NCI-H2196 treated with DMSO at 0.1 percent for 48 hours (cell line): ENCODE measurements around the gene WDR5.

Source experiments
- DNase-seq: peaks from one replicate; lab custom pipeline; 2025; ENCODE audit not compliant: unreplicated experiment; lab: John Stamatoyannopoulos, UW

The WDR5 gene

GRCh38 chr9:134172198-134173126 is 36.6 kb downstream of the WDR5 start:
- DNase-seq: no peak

GRCh38 chr9:134173127-134174072 is 37.5 kb downstream of the WDR5 start:
- no peak for DNase-seq

- DNase-seq: no peak
Measured at GRCh38 chr9:134174073-134174449, 38.2 kb downstream of the WDR5 start.

- no peak for DNase-seq
Measured at GRCh38 chr9:134174526-134175290, 38.8 kb downstream of the WDR5 start.

GRCh38 chr9:134175291-134175807 is 39.5 kb downstream of the WDR5 start:
- DNase-seq: no peak

GRCh38 chr9:134175808-134176598 is 40.1 kb downstream of the WDR5 start:
- DNase-seq: no peak

- DNase-seq: no peak
Measured at GRCh38 chr9:134176599-134176968, 40.7 kb downstream of the WDR5 start.

GRCh38 chr9:134177186-134177585 is 41.3 kb downstream of the WDR5 start:
- no peak for DNase-seq

- DNase-seq: no peak
Measured at GRCh38 chr9:134177624-134178393, 41.9 kb downstream of the WDR5 start.

- no peak for DNase-seq
Measured at GRCh38 chr9:134178394-134178767, 42.5 kb downstream of the WDR5 start.

GRCh38 chr9:134178768-134179551 is 43.1 kb downstream of the WDR5 start:
- DNase-seq: no peak

GRCh38 chr9:134179595-134179917 is 43.7 kb downstream of the WDR5 start:
- no peak for DNase-seq

- no peak for DNase-seq
Measured at GRCh38 chr9:134179918-134180785, 44.3 kb downstream of the WDR5 start.

- no peak for DNase-seq
Measured at GRCh38 chr9:134180786-134181647, 45.1 kb downstream of the WDR5 start.

- DNase-seq: no peak
Measured at GRCh38 chr9:134181648-134182034, 45.8 kb downstream of the WDR5 start.

- no peak for DNase-seq
Measured at GRCh38 chr9:134182554-134183085, 46.7 kb downstream of the WDR5 start.
